Fibroblast of lung (primary cell): ENCODE results near the gene CDK10. TPM values are rescaled to one million over a fixed set of nuclear protein-coding genes. Genes with fewer than 3 reads are reported as not detected.

ENCODE experiments used
- DNase-seq, 2 donors: peaks; one replicate each; pipeline versions ENCODE4 v3.0.0 to v3.0.0-alpha.2; 2010; ENCODE audit warnings: low read depth in 2 of 2
- H2AFZ ChIP-seq: 2 replicates; pipeline ENCODE4 v1.5.1; 2012; ENCODE audit warnings: low read length, control low read depth, inconsistent platforms
- H3K27ac ChIP-seq: 2 replicates; pipeline ENCODE4 v1.5.1; 2011; ENCODE audit warnings: low read length, control low read depth; ENCODE audit not compliant: insufficient read depth
- H3K27me3 ChIP-seq: 2 replicates; pipeline ENCODE4 v1.5.1; 2011; ENCODE audit warnings: mild to moderate bottlenecking, low read length; ENCODE audit not compliant: control insufficient read depth, insufficient read depth
- H3K36me3 ChIP-seq: 2 replicates; pipeline ENCODE4 v1.5.1; 2011; ENCODE audit warnings: low read length; ENCODE audit not compliant: control insufficient read depth, insufficient read depth
- H3K4me1 ChIP-seq: 2 replicates; pipeline ENCODE4 v1.5.1; 2011; ENCODE audit warnings: low read length; ENCODE audit not compliant: control insufficient read depth, insufficient read depth; ENCODE audit errors: extremely low read depth
- H3K4me2 ChIP-seq: 2 replicates; pipeline ENCODE4 v1.5.1; 2011; ENCODE audit warnings: low read length, control low read depth; ENCODE audit not compliant: insufficient read depth; ENCODE audit errors: extremely low read depth
- H3K4me3 ChIP-seq, 4 experiments: fragments of 200-600 bp in 1 of 4; sonication (generic) in 1 of 4; replicated peaks in 1 of 4; 2 replicates each; pipeline ENCODE4 v1.5.1; 2011 to 2016; ENCODE audit warnings: low read length in 4 of 4, low read depth in 3 of 4, mild to moderate bottlenecking in 3 of 4, control low read depth in 2 of 4, inconsistent platforms in 1 of 4, mixed read lengths in 1 of 4; ENCODE audit not compliant: insufficient read depth in 1 of 4; ENCODE audit errors: control extremely low read depth in 1 of 4
- H3K79me2 ChIP-seq: 2 replicates; pipeline ENCODE4 v1.5.1; 2012; ENCODE audit warnings: mild to moderate bottlenecking, low read length, inconsistent platforms; ENCODE audit not compliant: control insufficient read depth, insufficient read depth
- H3K9ac ChIP-seq: 2 replicates; pipeline ENCODE4 v1.5.1; 2011; ENCODE audit warnings: mild to moderate bottlenecking, low read length, control low read depth; ENCODE audit not compliant: insufficient read depth
- H3K9me3 ChIP-seq: 2 replicates; pipeline ENCODE4 v1.5.1; 2012; ENCODE audit warnings: low read depth, low read length; ENCODE audit not compliant: control insufficient read depth, insufficient read depth
- H4K20me1 ChIP-seq: 2 replicates; pipeline ENCODE4 v1.5.1; 2011; ENCODE audit warnings: low read length; ENCODE audit not compliant: control insufficient read depth, insufficient read depth; ENCODE audit errors: extremely low read depth
- CTCF ChIP-seq, 2 donors: IDR thresholded peaks in 1 of 2; conservative IDR thresholded peaks in 1 of 2; 1 replicate in 1 of 2; 2 replicates in 1 of 2; pipeline ENCODE4 v1.5.1; 2011 to 2012; ENCODE audit warnings: low read length in 2 of 2, control low read depth in 1 of 2, inconsistent platforms in 1 of 2, low read depth in 1 of 2, mild to moderate bottlenecking in 1 of 2
- EZH2 ChIP-seq: IDR thresholded peaks from 2 replicates; pipeline ENCODE4 v1.5.1; 2012; ENCODE audit warnings: low read length, control low read depth, mild to moderate bottlenecking; ENCODE audit errors: missing control alignments
- polyA plus RNA-seq, 2 donors: library from polyadenylated mRNA; depleted of rRNA in 1 of 2; stranded (reverse) in 1 of 2; unstranded in 1 of 2; fragments of >200 nt; gene quantifications; 2 replicates each; pipeline ENCODE4 v1.2.1, GENCODE V29; 2011 to 2012; ENCODE audit warnings: missing spikeins in 1 of 2
- total RNA-seq: library from RNA; depleted of rRNA; stranded (reverse); fragments of >200 nt; gene quantifications from 2 replicates; pipeline ENCODE4 v1.2.1, GENCODE V29; 2014

The CDK10 gene
- total and polyA plus RNA-seq, 2 donors (not counting 1 experiment from before 2014, with no cell fraction given), result 22.9 to 41.9 TPM

GRCh38 chr16:89639385-89639784 is 47.1 kb upstream of the CDK10 start:
- H3K4me1 ChIP-seq, result peaks cover 4% of the 10 kb centered on the region
- H3K4me3 ChIP-seq, result no peak overlapping the region
- no peak overlapping the region for H3K27ac ChIP-seq
- no peaks in the 10 kb centered on the region for H4K20me1 ChIP-seq
- no peak for TF ChIP-seq EZH2
- no peak for TF ChIP-seq CTCF (conservative IDR thresholded peaks at IDR 0.05 in 1 of 2, IDR thresholded peaks at IDR 0.05 in 1 of 2; ENCODE audit: low read depth in 1 of 2, low read length in 2 of 2)
- H3K9ac ChIP-seq, result no peak overlapping the region
- no peak overlapping the region for H2AFZ ChIP-seq
- peaks cover 5% of the 10 kb centered on the region for H3K27me3 ChIP-seq
- DNase-seq, result no peak
- H3K79me2 ChIP-seq, result no peaks in the 10 kb centered on the region
- no peaks in the 10 kb centered on the region for H3K9me3 ChIP-seq
- no peak overlapping the region for H3K4me2 ChIP-seq
- no peaks in the 10 kb centered on the region for H3K36me3 ChIP-seq

- Histone ChIP-seq H3K9me3 (no peaks in the 10 kb centered on the region), H2AFZ (no peak overlapping the region), H3K27me3 (no peaks in the 10 kb centered on the region), H4K20me1 (no peaks in the 10 kb centered on the region), H3K27ac (no peak overlapping the region), H3K4me1 (peaks cover 4% of the 10 kb centered on the region), H3K79me2 (no peaks in the 10 kb centered on the region), H3K9ac (no peak overlapping the region), H3K4me2 (no peak overlapping the region), H3K4me3 (no peak overlapping the region), H3K36me3 (peaks cover 15% of the 10 kb centered on the region)
- TF ChIP-seq CTCF (conservative IDR thresholded peaks at IDR 0.05 in 1 of 2, IDR thresholded peaks at IDR 0.05 in 1 of 2; ENCODE audit: low read depth in 1 of 2, low read length in 2 of 2), result no peak
- TF ChIP-seq EZH2, result no peak
- no peak for DNase-seq
These were observed 44.9 kb upstream of the CDK10 start for GRCh38 chr16:89641458-89642119.

- Histone ChIP-seq H3K36me3 (peaks cover 19% of the 10 kb centered on the region), H3K79me2 (no peaks in the 10 kb centered on the region), H3K27ac (no peak overlapping the region), H3K9me3 (no peaks in the 10 kb centered on the region), H2AFZ (no peak overlapping the region), H3K4me3 (no peak overlapping the region), H3K4me2 (no peak overlapping the region), H4K20me1 (no peaks in the 10 kb centered on the region), H3K27me3 (no peaks in the 10 kb centered on the region), H3K4me1 (peaks cover 4% of the 10 kb centered on the region), H3K9ac (no peak overlapping the region)
- no peak for TF ChIP-seq EZH2
- no peak for TF ChIP-seq CTCF (conservative IDR thresholded peaks at IDR 0.05 in 1 of 2, IDR thresholded peaks at IDR 0.05 in 1 of 2; ENCODE audit: low read depth in 1 of 2, low read length in 2 of 2)
- no peak for DNase-seq
These were observed 43.9 kb upstream of the CDK10 start for GRCh38 chr16:89642574-89642973.
